Small intestine (tissue), 7 donors: Measurements from ENCODE around the gene AUH. TPM values are rescaled to one million over a fixed set of nuclear protein-coding genes. Genes with fewer than 3 reads are reported as not detected.

Experiments
- DNase-seq, 2 donors: peaks; one replicate each; pipeline versions ENCODE4 v3.0.0 to v3.0.0-alpha.2; 2013
- FAIRE-seq: peaks from 2 replicates; lab custom pipeline; 2012; peaks lifted over from hg19 to GRCh38; lab: Jason Lieb, UNC
- H3K27ac ChIP-seq, 3 donors: one replicate each; pipeline ENCODE4 v1.5.1; 2013; ENCODE audit warnings: low read length in 2 of 3, mild to moderate bottlenecking in 2 of 3, control low read depth in 1 of 3, inconsistent platforms in 1 of 3, low read depth in 1 of 3, moderate library complexity in 1 of 3
- H3K27me3 ChIP-seq, 3 donors: one replicate each; pipeline ENCODE4 v1.6.1; 2013; ENCODE audit warnings: low read length in 3 of 3, inconsistent platforms in 1 of 3; ENCODE audit not compliant: control insufficient read depth in 3 of 3, insufficient read depth in 3 of 3
- H3K36me3 ChIP-seq, 3 donors: one replicate each; pipeline ENCODE4 v1.6.1; 2013; ENCODE audit warnings: low read length in 3 of 3, inconsistent platforms in 1 of 3, low read depth in 1 of 3, mild to moderate bottlenecking in 1 of 3, moderate library complexity in 1 of 3; ENCODE audit not compliant: control insufficient read depth in 3 of 3, insufficient read depth in 2 of 3
- H3K4me1 ChIP-seq, 3 donors: one replicate each; pipeline ENCODE4 v1.6.1; 2013; ENCODE audit warnings: low read length in 2 of 3, inconsistent platforms in 1 of 3, low read depth in 1 of 3, mild to moderate bottlenecking in 1 of 3, moderate library complexity in 1 of 3; ENCODE audit not compliant: control insufficient read depth in 3 of 3, insufficient read depth in 2 of 3
- H3K4me3 ChIP-seq, 3 donors: one replicate each; pipeline ENCODE4 v1.5.1; 2013; ENCODE audit warnings: low read length in 3 of 3, control low read depth in 1 of 3, inconsistent platforms in 1 of 3, low read depth in 1 of 3, mild to moderate bottlenecking in 1 of 3, moderate library complexity in 1 of 3
- H3K9me3 ChIP-seq, 2 donors: one replicate each; pipeline ENCODE4 v1.6.1; 2013; ENCODE audit warnings: low read depth in 1 of 2, low read length in 1 of 2; ENCODE audit not compliant: control insufficient read depth in 2 of 2, insufficient read depth in 1 of 2
- WGBS, 3 donors: extraction: QIAGEN DNeasy Blood & Tissue Kit; methylation state at CpG; one replicate each; pipeline ENCODE4 v1.1.7; 2013; 5-methylcytosine and 5-hydroxymethylcytosine counted together
- polyA plus RNA-seq, 4 donors: library from polyadenylated mRNA; stranded (reverse) in 3 of 4; unstranded in 1 of 4; fragments of 200-250 nt in 3 of 4; fragments of 120-200 nt in 1 of 4; gene quantifications; one replicate each; pipeline versions ENCODE4 v1.2.1 to v1.2.3, GENCODE V29; 2013
- donor health status: healthy with polysubstance abuse.
- donor health status: control.
- donor health status: control.
- donor health status: Bipolar disorder and iron deficiency.
- donor health status: healthy.

AUH gene
- polyA plus RNA-seq, 4 donors, result 16.9 to 51.4 (median 27.2) TPM

- Histone ChIP-seq H3K9me3 (no peaks in the 10 kb centered on the region), H3K4me3 (no peak overlapping the region), H3K36me3 (peaks cover 0 to 3% (median 0%) of the 10 kb centered on the region in 3 donors), H3K27me3 (no peaks in the 10 kb centered on the region), H3K27ac (no peak overlapping the region), H3K4me1 (no peaks in the 10 kb centered on the region)
- whole genome bisulfite sequencing, 3 donors, result 92 to 97% (median 94%) methylated on average over 5 of the region's 5 CpGs
- no peak for FAIRE-seq
- DNase-seq, result no peak
Observed at GRCh38 chr9:91307279-91307678, 54.4 kb downstream of the AUH start.

- 90 to 100% (median 100%) methylated on average over 1 of the region's 1 CpG for WGBS, 3 donors
- H3K4me1 ChIP-seq, result no peaks in the 10 kb centered on the region
- DNase-seq (no peak), FAIRE-seq (no peak)
- no peak overlapping the region for H3K27ac ChIP-seq
- H3K9me3 ChIP-seq, result no peaks in the 10 kb centered on the region
- H3K4me3 ChIP-seq, result no peak overlapping the region
- no peaks in the 10 kb centered on the region for H3K27me3 ChIP-seq
- peaks cover 0 to 5% (median 0%) of the 10 kb centered on the region in 3 donors for H3K36me3 ChIP-seq
Observed at GRCh38 chr9:91306296-91306630, 55.5 kb downstream of the AUH start.

DNA sequence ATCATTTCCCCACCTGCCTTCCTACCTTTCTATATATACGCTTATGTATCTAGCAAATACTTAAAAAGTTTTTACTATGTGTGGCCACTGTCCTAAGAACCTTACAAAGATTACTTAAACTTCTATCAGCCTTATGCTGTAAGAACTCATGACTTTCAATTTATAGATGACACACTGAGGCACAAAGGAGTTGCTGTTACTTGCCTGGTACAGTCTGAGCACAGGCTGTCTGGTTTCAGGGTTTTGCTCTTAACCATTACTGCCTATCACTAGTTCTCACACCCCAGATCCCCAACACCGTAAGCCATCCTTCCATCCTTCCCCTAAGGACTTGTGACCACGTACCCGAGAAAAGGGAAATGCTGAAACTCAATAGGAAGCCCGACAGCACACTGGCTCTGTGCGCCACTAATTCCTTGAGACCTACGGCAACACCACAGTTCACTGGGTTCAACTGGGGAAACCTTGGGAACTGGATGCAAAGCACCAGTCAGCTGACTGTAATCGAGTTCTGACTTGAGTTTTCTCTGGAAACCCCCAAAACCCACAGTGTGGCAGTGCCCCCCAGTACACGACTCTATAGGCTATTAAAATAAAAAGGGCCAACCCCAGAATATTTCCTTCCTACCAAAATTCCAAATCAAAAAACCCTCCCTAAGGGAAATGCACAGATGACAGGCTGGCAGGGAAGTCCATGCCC lies 56.0 kb downstream of the AUH start:
- FAIRE-seq (no peak), DNase-seq (no peak)
- Histone ChIP-seq H3K4me1 (no peaks in the 10 kb centered on the region), H3K4me3 (no peak overlapping the region), H3K27me3 (no peaks in the 10 kb centered on the region), H3K9me3 (no peaks in the 10 kb centered on the region), H3K36me3 (peaks cover 0 to 5% (median 0%) of the 10 kb centered on the region in 3 donors), H3K27ac (no peak overlapping the region)
- 91 to 97% (median 93%) methylated on average over 9 of the region's 9 CpGs for WGBS, 3 donors

DNA sequence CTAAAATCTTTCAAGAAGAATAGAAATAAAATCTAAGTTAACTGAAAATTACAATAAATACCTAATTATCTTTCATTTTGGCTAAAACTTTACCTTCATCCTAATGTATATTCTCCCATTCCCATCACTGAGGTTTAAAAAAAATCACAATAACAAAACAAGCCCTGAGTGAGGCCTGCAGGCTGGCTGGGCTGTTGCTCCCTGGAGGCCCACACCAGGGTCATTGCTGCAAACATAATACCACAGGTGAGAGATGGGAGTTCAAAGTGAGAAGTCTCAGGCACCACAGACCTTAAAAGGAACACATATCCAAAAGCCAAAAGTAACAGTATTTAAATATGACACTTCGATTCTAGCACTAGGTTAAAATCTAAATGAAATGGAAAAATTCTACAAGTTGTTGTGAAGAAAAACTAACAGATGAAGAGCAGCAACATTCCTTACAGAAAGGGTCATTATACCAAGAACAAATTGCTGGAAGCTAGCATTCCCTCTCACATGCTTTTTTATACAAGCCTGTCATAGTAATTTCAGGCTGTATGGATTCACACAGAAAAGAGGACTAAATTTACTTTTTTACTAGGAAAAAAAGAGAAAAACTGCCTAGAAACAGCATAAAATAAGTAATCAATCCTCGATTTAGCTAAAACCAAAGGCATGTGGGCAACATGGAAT lies 57.8 kb downstream of the AUH start:
- Histone ChIP-seq H3K27ac (no peak overlapping the region), H3K36me3 (peaks cover 0 to 5% (median 0%) of the 10 kb centered on the region in 3 donors), H3K9me3 (no peaks in the 10 kb centered on the region), H3K4me3 (no peak overlapping the region), H3K4me1 (peaks cover 0 to 2% (median 0%) of the 10 kb centered on the region in 3 donors), H3K27me3 (no peaks in the 10 kb centered on the region)
- DNase-seq, result no peak
- 90 to 96% (median 94%) methylated on average over 2 of the region's 2 CpGs for WGBS, 3 donors
- FAIRE-seq, result no peak

DNA sequence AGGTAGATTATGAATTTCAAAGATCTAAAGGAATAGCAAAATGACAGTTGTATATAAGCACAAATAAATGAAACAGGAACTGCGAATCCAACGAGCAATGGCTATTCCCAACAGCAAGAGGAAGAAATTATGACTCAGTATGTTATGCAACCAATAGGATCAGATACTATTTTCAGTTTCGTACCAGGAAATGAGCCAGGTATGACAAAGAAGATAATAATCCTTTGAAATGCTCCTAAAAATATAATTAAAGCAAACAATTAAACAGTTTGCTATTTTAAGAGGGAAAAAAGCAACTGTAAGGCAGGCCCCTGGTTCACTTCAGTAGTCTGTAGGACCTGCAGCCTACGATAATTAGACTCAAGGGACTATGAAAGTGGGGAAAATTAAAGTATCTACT lies 58.9 kb downstream of the AUH start:
- Histone ChIP-seq H3K36me3 (peaks cover 0 to 5% (median 0%) of the 10 kb centered on the region in 3 donors), H3K9me3 (no peaks in the 10 kb centered on the region), H3K4me1 (peaks cover 0 to 2% (median 0%) of the 10 kb centered on the region in 3 donors), H3K4me3 (no peak overlapping the region), H3K27me3 (no peaks in the 10 kb centered on the region), H3K27ac (peak overlapping the region; percentile 9 to 80 (median 15))
- no peak for FAIRE-seq
- 40 to 44% (median 41%) methylated on average over 4 of the region's 4 CpGs for WGBS, 3 donors
- peak; percentile 44 to 67 for DNase-seq

- DNase-seq, result no peak
- H3K4me1 ChIP-seq, result peaks cover 0 to 2% (median 0%) of the 10 kb centered on the region in 3 donors
- no peak for FAIRE-seq
- H3K27me3 ChIP-seq, result no peaks in the 10 kb centered on the region
- peaks cover 0 to 13% (median 4%) of the 10 kb centered on the region in 3 donors for H3K36me3 ChIP-seq
- no peak overlapping the region for H3K27ac ChIP-seq
- H3K9me3 ChIP-seq, result no peaks in the 10 kb centered on the region
- no peak overlapping the region for H3K4me3 ChIP-seq
- WGBS, 3 donors, result 79 to 94% (median 80%) methylated on average over 5 of the region's 5 CpGs
Observed at GRCh38 chr9:91301161-91301560, 60.6 kb downstream of the AUH start.

DNA sequence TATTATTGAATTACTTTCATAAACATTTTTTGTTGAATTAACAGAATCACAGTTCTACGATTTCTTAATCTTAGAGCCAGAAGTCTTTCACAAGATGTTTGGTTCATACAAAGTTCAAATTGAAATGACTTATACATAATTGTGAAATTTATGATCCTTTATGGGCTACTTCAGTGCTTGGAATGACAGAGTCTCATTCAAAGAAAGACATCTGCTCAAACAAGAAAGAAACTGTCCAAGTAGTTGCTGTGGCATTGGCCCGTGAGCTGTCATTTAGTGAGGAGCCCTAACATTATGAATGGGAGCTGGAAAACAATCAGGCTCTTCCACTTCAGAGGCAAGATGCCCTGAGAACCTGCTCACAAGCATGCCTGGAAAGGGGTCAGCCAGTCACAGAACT lies 63.4 kb downstream of the AUH start:
- no peak for FAIRE-seq
- 44 to 66% (median 50%) methylated on average over 2 of the region's 2 CpGs for WGBS, 3 donors
- peaks cover 0 to 2% (median 0%) of the 10 kb centered on the region in 3 donors for H3K4me1 ChIP-seq
- H3K27me3 ChIP-seq, result no peaks in the 10 kb centered on the region
- H3K36me3 ChIP-seq, result peaks cover 0 to 16% (median 14%) of the 10 kb centered on the region in 3 donors
- peak; percentile 5 to 72 for DNase-seq
- peak overlapping the region in 2 of 3 donors; percentile 37 to 65 for H3K27ac ChIP-seq
- no peak overlapping the region for H3K4me3 ChIP-seq
- H3K9me3 ChIP-seq, result no peaks in the 10 kb centered on the region

DNA sequence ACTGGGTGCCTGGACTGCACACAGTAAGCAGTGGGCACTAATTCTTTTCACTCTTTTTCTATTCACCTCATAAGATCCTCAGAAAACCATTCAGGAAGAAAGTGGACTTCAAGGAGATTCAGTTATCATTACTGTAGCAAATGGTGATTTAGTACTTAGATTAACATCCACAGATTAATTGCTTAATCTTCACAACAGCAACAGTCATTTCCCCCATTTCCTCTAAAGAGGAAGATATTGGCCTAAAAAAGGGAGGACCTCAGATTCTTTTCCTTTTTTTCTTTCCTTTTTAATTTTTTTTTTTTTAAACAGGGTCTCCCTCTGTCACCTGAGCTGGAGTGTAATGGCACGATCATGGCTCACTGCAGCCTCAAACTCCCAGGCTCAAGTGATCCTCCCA lies 64.4 kb downstream of the AUH start:
- H3K9me3 ChIP-seq, result no peaks in the 10 kb centered on the region
- peaks cover 0 to 2% (median 0%) of the 10 kb centered on the region in 3 donors for H3K4me1 ChIP-seq
- H3K27ac ChIP-seq, result no peak overlapping the region
- FAIRE-seq (no peak), DNase-seq (no peak)
- H3K36me3 ChIP-seq, result peaks cover 0 to 20% (median 15%) of the 10 kb centered on the region in 3 donors
- no peak overlapping the region for H3K4me3 ChIP-seq
- 85 to 94% (median 92%) methylated on average over 1 of the region's 1 CpG for WGBS, 3 donors
- H3K27me3 ChIP-seq, result no peaks in the 10 kb centered on the region
